CD1c-positive myeloid dendritic cell (primary cell): Measurements from ENCODE around the gene CDC14C.

ENCODE experiments used
- DNase-seq: peaks from one replicate; pipeline ENCODE4 v3.0.0-alpha.2; 2016; ENCODE audit errors: extremely low spot score

The CDC14C gene

DNA sequence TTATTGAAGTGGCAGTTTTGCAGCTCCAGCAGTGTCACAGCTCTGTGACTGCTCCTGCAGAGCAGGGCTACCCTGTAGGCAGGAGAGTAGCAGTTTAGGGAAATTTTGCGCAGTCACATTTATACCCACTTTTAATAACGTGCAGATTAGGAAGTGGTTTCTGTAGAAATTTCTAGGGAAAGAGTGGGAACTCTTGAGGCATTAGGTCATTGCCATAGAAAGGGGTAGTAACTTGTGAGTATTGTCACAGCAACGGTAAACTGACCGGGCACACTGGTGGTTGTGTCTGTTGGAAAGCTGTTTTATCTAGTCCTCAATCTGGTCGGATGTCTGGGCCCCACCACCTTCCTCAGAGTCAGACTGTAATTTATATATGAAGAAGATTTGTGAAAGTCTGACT lies 51.9 kb downstream of the CDC14C start:
- DNase-seq, result peak; percentile 91

DNA sequence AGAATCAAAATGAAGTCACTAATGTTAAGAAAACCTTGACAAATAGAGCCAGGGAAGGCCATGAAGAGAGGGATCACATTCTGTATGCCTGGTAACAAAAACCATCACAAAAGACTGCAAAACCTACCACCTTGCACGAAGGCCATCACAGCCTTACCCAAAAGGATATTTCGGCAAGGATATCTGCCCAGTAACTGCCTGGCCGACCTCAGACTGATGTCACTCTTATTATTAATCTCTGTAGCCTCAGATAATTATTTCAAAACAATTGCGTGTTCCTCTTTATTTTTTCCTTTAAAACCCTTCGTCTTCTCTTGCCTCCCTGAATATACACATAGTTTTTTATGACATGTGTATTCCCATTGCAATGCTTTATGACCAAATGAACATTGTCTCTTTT lies 52.5 kb downstream of the CDC14C start:
- peak; percentile 71 for DNase-seq
